ENCODE results near the gene COA1. TPM values are rescaled to one million over a fixed set of nuclear protein-coding genes. Genes with fewer than 3 reads are reported as not detected.
"Not testable (repeated sequence)": the region's sequence is repeated elsewhere in the genome, so short reads cannot be mapped to it uniquely, and the experiment has no call there.

The COA1 gene
- total RNA-seq, 4 donors from 2014 or later: 59.4 to 72.0 (median 68.7) TPM

DNA sequence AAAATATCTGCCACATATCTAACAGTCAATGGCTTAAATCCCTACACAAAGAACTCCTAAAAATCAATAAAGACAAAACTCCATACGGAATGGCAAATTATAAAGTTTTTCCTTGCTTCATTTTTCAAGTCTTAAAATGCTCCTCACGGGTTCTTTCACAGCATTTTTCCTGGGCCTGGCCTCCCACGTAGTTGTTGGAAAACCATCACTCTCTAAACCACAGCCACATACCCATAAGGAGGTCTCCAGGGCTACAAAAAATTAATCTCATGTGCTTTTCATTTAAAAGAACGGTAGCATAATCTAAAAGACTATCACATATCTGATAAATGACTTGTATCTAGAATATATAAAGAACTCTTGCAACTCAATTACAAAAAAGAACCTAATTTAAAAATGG is 2.9 kb downstream of the COA1 start:
- no peak for TF ChIP-seq POLR2A (IDR thresholded peaks at IDR 0.05)
- TF ChIP-seq, protein P1, sequence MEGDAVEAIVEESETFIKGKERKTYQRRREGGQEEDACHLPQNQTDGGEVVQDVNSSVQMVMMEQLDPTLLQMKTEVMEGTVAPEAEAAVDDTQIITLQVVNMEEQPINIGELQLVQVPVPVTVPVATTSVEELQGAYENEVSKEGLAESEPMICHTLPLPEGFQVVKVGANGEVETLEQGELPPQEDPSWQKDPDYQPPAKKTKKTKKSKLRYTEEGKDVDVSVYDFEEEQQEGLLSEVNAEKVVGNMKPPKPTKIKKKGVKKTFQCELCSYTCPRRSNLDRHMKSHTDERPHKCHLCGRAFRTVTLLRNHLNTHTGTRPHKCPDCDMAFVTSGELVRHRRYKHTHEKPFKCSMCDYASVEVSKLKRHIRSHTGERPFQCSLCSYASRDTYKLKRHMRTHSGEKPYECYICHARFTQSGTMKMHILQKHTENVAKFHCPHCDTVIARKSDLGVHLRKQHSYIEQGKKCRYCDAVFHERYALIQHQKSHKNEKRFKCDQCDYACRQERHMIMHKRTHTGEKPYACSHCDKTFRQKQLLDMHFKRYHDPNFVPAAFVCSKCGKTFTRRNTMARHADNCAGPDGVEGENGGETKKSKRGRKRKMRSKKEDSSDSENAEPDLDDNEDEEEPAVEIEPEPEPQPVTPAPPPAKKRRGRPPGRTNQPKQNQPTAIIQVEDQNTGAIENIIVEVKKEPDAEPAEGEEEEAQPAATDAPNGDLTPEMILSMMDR (IDR thresholded peaks at IDR 0.05): no peak
- WGBS, 2 donors: 66 to 78% methylated on average over 4 of the region's 4 CpGs
- Histone ChIP-seq H3K4me1 (peaks cover 6 to 10% of the 10 kb centered on the region in 2 donors), H3K9me3 (no peaks in the 10 kb centered on the region), H3K27me3 (no peaks in the 10 kb centered on the region), H3K27ac (no peak overlapping the region), H3K4me3 (replicated peaks in 1 of 3) (no peak overlapping the region), H3K36me3 (no peaks in the 10 kb centered on the region)
- no peak for DNase-seq
- intact Hi-C loops (cut with DNase I): no loop called here

DNA sequence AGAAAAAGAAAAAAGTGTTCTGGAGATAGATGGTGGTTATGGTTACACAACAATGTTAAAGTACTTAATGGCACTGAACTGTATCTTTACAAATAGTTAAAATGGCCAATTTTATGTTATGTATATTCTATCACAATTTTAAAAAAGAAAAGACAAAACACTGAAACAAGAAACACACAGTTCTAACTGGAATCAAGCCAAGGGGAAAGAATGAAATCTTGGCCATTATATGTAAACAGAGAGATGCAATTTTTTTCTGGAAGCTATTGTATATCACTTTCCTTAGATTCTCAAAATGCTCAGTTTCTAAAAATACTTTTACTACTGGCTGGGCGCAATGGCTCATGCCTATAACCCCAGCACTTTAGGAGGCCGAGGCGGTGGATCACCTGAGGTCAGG is 4.1 kb downstream of the COA1 start:
- 81 to 95% methylated on average over 3 of the region's 3 CpGs for WGBS, 2 donors
- H3K27me3 ChIP-seq: no peaks in the 10 kb centered on the region
- no peak overlapping the region for H3K27ac ChIP-seq
- peaks cover 6 to 10% of the 10 kb centered on the region in 2 donors for H3K4me1 ChIP-seq
- intact Hi-C loops (cut with DNase I): no loop called here
- TF ChIP-seq POLR2A (IDR thresholded peaks at IDR 0.05): no peak
- TF ChIP-seq, protein P1 (IDR thresholded peaks at IDR 0.05): no peak
- no peak overlapping the region for H3K4me3 ChIP-seq (replicated peaks in 1 of 3)
- no peak for DNase-seq
- no peaks in the 10 kb centered on the region for H3K9me3 ChIP-seq
- no peaks in the 10 kb centered on the region for H3K36me3 ChIP-seq

DNA sequence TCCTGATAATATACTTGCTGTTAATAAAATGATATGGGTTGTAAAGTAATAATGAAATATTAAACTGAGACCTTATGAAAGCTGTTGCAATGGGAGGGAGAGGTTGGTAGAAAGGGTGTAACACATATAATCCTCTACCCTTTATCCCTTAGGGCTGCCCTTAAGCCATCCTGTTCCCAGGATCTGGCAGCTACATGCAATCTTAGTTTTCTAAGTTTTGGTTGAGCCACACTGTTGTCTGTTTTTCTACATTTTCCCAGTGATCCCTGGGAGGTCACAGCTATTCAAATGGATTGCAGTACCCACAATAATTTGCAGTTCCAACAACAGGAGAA is 6.3 kb downstream of the COA1 start:
- Histone ChIP-seq H3K27ac (no peak overlapping the region), H3K4me3 (replicated peaks in 1 of 3) (no peak overlapping the region), H3K27me3 (no peaks in the 10 kb centered on the region), H3K9me3 (no peaks in the 10 kb centered on the region), H3K4me1 (peaks cover under 1% of the 10 kb centered on the region in 2 donors), H3K36me3 (no peaks in the 10 kb centered on the region)
- intact Hi-C loops (cut with DNase I): no loop called here
- TF ChIP-seq, protein P1 (IDR thresholded peaks at IDR 0.05): no peak
- no peak for TF ChIP-seq POLR2A (IDR thresholded peaks at IDR 0.05)
- no peak for DNase-seq

DNA sequence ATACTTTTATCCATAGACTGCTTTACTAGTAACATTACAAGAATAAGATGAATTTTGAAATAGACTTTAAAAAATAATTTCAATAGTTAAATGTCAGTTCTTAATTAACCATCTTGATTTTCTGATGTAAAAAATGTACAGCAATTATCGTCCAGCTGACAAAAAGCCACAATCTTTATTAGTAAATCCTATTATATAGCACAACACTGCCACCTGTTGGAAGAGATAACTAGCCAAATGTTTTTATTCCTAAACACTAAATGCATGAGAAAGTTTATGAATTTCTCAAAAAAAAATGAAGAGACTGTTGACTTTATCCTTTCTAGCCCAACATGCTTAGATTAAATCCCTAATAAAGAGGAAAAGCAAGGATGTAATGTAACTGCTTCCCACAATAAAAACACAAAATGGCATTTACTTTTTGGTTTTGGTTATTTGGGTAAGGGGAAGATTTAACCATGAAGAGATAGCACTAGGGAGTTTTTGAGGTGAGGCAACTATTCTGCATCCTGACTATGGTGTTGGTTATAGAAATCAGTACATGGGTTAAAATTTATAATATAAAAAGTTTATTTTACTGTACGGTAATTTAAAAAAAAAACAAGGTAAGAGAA is 8.0 kb downstream of the COA1 start:
- H3K4me3 ChIP-seq (replicated peaks in 1 of 3): no peak overlapping the region
- no peaks in the 10 kb centered on the region for H3K27me3 ChIP-seq
- TF ChIP-seq POLR2A (IDR thresholded peaks at IDR 0.05): no peak
- TF ChIP-seq, protein P1 (IDR thresholded peaks at IDR 0.05): peak in 5 of 6 experiments; percentile 17 to 67 (median 63)
- no peak for DNase-seq
- H3K36me3 ChIP-seq: no peaks in the 10 kb centered on the region
- intact Hi-C loops (cut with DNase I): no loop called here
- 42 to 49% methylated on average over 2 of the region's 2 CpGs for WGBS, 2 donors
- no peaks in the 10 kb centered on the region for H3K4me1 ChIP-seq
- no peaks in the 10 kb centered on the region for H3K9me3 ChIP-seq
- no peak overlapping the region for H3K27ac ChIP-seq

DNA sequence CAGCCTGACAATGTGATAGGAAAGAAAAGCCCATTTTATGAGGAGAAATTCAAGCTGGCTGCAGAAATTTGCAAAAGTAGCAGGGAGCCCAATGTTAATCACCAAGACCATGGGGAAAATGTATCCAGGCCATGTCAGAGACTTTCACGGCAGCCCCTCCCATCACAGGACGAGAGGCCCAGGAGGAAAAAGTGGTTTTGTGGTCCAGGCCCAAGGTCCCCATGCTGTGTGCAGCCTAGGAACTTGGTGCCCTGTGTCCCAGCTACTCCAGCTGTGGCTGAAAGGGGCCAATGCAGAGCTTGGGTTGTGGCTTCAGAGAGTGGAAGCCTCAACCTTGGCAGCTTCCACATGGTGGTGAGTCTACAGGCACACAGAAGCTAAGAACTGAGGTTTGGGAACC is 12.7 kb downstream of the COA1 start:
- H3K4me3 ChIP-seq (replicated peaks in 1 of 3): no peak overlapping the region
- no peak for DNase-seq
- no peaks in the 10 kb centered on the region for H3K4me1 ChIP-seq
- intact Hi-C loops (cut with DNase I): no loop called here
- H3K36me3 ChIP-seq: no peaks in the 10 kb centered on the region
- no peak overlapping the region for H3K27ac ChIP-seq
- 83 to 93% methylated on average over 2 of the region's 2 CpGs for WGBS, 2 donors
- H3K9me3 ChIP-seq: no peaks in the 10 kb centered on the region
- TF ChIP-seq POLR2A (IDR thresholded peaks at IDR 0.05): no peak
- TF ChIP-seq, protein P1 (IDR thresholded peaks at IDR 0.05): no peak
- no peaks in the 10 kb centered on the region for H3K27me3 ChIP-seq

DNA sequence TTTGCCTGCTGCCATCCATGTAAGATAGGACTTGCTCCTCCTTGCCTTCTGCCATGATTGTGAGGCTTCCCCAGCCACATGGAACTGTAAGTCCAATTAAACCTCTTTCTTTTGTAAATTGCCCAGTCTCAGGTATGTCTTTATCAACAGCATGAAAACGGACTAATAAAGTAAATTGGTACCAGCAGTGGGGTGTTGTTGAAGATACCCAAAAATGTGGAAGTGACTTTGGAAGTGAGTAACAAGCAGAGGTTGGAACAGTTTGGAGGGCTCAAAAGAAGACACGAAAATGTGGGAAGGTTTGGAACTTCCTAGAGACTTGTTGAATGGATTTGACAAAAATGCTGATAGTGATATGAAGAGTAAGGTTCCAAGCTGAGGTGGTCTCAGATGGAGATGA is 13.4 kb downstream of the COA1 start:
- DNase-seq; intact Hi-C loops (cut with DNase I); H3K27me3 ChIP-seq; H3K4me1 ChIP-seq; H3K4me3 ChIP-seq (replicated peaks in 1 of 3); H3K9me3 ChIP-seq; H3K27ac ChIP-seq; H3K36me3 ChIP-seq: not testable (repeated sequence)
- 97 to 100% methylated on average over 2 of the region's 2 CpGs for WGBS, 2 donors
